NCI-H146 treated with DMSO at 0.1 percent for 48 hours (cell line): ENCODE results near the gene TOMM22.

ENCODE experiments used
- DNase-seq: peaks from one replicate; lab custom pipeline; 2025; ENCODE audit not compliant: unreplicated experiment; lab: John Stamatoyannopoulos, UW

Gene TOMM22

DNA sequence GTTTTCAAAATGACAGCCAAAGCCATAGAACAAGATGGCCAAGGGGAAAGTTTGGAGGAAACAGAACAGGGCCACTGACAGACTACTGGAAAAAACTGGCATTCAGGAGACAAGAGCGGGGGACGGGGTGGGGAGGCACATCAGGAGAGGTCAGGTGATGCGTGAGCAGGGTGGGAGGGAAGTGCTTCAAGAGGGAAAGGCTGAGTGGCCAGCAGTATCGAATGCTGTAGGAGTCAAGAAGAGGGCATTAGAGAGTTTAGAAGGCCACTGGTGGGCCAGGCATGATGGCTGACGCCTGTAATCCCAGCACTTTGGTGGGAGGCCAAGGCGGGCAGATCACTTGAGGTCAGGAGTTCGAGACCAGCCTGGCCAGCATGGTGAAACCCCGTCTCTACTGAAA lies 32.2 kb downstream of the TOMM22 start:
- no peak for DNase-seq

DNA sequence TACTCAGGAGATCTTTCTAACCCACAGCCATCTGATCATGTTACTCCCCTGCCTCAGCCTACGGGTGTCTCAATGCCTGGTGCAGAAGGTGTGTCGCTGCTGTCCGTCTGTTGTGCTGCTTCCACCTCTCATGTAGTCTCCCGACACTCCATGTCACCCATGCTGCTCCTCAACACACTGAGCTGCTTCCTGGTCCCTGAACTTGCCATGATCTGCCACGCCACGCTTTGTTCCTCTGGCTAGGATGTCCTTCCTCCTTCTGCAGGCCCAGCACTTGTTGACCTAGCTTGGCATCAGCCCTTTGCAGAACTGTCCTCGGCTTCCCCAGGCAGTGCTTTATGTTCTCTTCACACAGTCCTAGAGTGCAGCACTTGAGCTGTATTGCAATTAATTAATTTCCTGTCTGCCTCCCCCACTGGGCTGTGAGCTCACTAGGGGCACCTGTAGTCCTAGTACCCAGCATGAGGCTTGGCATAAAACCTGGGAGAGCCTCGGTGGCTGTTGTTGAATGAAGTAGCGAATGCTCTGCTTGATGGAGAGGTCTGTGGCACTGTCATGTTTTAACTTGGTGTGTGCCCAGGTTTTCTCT lies 33.5 kb downstream of the TOMM22 start:
- no peak for DNase-seq

DNA sequence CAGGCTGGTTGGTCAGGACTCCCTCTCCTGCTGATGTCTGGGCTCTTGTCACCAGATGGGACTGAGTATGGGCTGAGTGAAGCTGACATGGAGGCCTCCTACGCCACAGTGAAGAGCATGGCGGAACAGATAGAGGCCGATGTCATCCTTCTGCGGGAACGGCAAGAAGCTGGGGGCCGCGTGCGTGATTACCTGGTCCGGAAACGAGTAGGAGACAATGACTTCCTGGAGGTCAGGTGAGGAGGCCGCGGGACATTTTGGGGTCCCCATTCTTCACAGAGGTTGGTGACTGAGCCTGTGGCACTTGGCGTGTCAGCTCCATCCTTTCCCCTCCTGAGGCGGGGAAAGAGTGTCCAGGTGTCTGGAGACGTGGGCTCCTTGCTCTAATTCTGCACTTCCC lies 34.1 kb downstream of the TOMM22 start:
- no peak for DNase-seq

DNA sequence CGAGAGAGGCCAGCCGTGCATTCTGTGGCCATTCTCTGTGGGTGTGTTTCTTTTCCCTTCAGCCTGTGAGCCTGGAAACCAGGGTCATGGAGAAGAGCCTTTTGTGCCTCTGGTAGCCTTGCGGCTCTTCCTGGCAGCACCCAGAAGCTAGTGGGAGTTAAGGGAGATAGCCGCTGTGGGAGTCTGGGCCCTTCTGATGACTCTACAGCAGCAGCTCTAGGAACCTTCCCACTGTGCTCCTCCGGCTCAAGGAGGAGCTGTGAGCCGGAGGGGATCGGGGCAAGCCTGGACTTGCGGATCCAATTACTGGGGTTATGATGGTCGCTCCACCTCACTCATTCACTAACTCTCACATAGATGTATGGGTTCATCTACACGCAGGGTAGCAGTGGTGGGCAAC lies 34.5 kb downstream of the TOMM22 start:
- no peak for DNase-seq

DNA sequence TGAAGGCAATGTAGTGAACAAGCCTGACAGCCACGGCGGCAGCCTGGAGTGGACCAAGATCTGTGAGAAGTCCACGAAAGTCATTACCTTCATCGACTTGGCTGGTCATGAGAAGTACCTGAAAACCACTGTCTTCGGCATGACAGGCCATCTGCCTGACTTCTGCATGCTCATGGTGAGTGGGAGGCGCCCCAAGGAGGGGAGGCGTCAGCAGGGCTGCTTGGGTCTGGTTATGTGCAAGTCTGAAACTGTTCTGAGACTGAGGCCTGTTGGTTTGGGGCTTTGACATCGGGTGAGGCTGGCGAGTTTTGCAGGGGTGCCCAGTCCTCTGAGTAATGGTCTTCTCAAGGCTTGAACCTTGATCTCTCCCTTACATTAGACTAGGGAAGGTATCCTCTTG lies 35.1 kb downstream of the TOMM22 start:
- no peak for DNase-seq

DNA sequence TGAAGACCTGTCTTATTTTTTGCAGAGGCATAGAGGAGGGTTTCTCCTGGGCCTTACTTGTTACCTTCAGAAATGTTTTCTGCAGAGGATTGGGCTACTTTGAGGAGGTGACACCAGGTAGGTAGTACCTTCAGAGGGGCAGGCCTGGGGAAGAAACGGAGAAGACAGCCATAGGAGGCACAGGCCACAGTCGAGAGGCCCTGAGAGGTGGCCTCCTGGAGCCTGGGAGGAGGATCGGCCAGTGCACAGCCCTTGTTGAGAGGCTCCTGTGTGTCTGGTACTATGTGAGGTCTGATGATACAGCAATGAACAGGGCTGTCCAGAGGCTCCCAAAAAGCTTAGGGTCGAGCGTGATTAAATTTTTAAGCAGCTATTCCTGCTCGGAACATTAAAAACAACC lies 35.5 kb downstream of the TOMM22 start:
- no peak for DNase-seq

DNA sequence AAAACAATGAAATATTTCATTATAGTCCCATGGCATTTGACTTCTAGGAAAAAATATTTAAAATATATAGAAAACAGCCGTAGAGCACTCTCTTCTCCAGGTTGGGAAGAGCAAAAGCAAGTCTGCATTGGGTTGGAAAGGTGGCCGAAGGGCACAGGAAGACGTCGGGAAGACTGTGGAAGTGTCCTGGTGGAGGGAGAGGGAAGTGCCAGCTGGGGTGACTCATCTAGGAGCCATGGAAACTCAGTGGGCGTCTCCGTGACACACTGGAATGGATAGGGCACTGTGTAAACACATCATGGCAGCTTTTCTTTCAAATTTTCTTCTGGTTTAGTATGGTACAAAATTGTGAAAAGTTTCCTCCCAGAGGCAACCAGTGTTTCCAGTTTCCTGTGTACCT lies 36.7 kb downstream of the TOMM22 start:
- DNase-seq = no peak

DNA sequence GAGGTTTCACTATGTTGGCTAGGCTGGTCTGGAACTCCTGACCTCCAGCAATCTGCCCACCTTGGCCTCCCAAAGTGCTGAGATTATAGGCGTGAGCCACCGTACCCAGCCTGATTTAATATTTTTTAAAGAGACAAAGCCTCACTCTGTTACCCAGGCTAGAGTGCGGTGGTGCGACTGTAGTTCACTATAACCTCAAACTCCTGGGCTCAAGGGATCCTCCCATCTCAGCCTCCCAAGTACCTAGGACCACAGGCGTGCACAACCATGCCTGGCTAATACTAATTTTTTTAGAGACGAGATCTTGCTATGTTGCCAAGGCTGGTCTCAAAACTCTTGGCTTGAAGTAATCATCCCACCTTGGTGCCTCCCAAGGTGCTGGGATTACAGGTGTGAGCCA lies 37.4 kb downstream of the TOMM22 start:
- DNase-seq = no peak

DNA sequence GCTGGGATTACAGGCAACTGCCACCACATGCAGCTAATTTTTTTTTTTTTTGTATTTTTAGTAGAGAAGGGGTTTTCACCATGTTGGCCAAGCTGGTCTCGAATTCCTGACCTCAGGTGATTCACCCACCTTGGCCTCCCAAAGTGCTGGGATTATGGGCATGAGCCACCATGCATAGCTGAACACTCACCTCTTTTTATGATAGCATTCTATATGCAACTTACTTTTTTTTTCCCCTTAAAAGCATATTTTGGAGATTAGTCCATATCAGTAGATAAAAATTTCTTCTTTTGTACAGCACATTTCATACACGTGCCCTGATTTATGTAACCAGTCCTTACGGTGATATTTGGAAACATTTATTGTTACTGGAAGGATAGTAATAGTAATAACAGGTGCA lies 38.6 kb downstream of the TOMM22 start:
- DNase-seq = no peak

DNA sequence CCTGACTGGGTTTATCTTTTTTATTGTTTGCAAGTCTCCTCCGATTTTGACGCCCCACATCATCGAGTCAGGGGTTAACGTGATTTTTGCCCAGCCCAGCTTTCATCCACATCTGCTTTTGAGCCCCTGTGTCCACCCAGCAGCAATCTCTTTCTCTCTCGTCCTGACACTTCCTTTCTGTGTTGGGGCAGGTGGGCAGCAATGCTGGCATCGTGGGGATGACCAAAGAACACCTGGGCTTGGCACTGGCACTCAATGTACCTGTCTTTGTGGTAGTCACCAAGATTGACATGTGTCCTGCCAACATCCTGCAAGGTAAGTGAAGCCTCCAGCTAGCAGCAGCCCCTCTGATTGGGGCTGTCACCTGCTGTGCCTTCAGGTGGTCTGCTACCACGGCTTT lies 39.8 kb downstream of the TOMM22 start:
- DNase-seq = no peak

DNA sequence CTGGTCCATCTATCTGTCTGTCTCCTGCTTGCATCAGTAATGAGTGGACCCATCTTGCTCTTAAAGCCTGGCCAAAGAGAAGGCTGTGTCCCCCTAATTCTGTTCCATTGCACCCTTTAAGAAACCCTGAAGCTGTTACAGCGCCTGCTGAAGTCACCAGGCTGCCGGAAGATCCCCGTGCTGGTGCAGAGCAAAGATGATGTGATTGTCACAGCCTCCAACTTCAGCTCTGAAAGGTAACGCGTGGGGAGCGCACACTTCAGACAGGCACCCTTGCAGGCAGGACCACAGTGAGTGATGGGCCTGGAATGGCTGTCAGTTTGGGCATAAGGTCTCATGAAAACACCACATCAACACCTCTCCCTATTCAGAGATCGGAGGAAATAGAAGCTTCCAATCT lies 42.4 kb downstream of the TOMM22 start:
- DNase-seq = no peak

DNA sequence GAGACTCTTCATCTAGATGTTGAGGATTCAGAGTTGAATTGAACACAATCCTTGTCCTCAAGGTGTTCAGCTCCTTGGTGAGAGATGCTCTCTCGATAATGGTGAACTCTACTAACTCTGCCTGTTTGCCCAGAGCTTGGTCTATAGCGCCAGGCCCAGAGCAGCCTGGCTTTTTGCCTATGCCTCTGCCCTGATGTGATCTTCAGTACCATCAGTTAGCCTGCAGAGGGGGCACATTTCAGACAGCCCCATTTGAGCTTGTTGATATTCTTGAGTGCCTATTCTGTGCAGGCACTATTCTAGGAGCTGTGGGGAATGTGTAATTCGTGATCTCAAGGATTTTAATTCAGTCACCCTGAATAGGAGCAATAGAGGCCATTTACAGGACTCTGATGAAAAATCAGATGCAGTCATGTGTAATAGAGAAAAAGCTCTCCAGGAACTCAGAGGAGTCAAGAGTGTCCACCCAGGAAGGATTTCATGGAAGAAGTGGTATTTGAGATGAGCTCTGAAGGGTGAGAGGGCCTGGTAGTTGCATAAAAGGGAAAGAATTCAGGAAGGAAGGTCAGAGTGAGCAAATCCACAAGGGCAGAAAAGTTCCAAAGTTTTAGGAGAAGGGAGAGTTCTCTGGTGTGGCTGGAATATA lies 43.3 kb downstream of the TOMM22 start:
- DNase-seq = no peak

DNA sequence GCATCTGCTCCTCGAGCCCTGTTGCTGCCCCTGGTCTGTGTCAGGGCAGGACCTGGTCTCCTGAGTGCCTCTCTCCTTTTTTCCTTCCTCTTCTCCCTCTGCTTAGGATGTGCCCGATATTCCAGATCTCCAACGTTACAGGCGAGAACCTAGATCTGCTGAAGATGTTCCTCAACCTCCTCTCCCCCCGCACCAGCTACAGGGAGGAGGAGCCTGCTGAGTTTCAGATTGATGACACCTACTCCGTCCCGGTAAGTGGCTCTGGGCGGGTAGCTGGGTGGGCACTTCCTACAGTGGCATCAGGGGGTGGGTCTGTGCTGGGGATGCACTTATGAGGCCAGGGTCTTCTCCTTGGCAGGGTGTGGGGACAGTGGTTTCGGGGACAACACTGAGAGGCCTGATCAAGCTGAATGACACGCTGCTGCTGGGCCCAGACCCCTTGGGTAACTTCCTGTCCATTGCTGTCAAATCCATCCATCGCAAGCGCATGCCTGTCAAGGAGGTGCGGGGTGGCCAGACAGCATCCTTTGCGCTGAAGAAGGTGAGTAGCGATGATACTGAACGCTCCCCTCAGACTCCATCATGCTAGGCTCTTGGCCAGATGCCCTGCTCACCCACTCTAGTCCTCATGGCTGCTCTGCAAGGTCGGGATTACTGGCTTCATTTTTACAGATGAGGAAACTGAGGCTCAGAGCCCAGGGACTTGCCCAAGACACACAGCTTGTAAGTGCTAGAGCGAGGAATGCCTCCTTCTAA lies 44.3 kb downstream of the TOMM22 start:
- no peak for DNase-seq

DNA sequence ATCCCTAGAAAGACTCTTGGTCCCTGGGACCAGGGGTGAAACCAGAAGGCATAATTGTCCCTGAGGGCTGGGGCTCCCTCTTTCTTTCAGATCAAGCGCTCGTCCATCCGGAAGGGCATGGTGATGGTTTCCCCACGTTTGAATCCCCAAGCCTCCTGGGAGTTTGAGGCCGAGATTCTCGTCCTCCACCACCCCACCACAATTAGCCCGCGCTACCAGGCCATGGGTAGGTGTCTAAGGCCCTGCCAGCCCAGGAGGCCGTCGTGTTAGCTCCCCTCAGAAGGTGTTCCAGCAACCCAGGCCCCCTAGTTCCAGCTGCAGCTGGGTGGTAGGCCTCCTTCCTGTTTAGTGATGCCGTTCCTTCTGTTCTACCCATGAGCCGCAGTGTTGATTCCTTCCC lies 45.4 kb downstream of the TOMM22 start:
- DNase-seq = no peak

DNA sequence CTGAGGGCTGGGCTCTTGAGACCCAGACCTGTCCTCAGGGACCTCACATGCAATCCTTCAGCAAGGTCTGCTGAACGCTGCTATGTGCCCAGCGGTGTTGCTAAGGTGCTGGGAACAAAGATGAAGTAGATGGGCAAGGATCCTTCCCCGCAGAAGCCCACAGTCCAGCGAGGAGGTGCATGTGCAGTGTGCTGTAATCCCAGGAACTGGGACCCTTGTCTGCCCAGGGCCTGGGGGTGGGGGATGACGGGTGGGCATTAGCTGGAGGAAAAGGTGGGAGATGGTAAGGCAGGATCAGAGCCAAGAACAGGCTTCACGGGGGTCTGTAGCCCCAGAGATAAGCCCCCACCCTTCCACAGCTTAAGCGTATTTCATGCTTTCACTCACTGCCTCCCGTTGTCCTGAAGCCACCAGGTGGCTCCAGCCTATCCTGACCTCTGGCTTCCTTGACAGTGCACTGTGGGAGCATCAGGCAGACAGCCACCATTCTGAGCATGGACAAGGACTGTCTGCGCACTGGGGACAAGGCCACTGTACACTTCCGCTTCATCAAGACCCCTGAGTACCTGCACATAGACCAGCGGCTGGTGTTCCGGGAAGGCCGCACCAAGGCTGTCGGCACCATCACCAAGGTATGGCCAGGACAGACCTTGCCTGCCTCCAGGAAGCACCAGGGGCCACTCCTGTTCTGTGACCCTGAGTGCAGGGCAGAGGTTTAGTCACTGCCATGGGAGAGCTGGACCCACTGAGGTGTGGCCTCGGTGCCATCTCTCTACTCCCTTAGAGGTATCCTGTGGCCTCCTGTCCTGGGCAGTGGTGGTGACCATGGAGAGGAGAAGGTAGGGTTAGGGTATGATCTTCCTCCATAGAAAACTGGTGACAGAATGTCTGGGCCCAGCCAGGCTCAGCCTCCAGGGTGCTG lies 46.0 kb downstream of the TOMM22 start:
- DNase-seq = no peak

DNA sequence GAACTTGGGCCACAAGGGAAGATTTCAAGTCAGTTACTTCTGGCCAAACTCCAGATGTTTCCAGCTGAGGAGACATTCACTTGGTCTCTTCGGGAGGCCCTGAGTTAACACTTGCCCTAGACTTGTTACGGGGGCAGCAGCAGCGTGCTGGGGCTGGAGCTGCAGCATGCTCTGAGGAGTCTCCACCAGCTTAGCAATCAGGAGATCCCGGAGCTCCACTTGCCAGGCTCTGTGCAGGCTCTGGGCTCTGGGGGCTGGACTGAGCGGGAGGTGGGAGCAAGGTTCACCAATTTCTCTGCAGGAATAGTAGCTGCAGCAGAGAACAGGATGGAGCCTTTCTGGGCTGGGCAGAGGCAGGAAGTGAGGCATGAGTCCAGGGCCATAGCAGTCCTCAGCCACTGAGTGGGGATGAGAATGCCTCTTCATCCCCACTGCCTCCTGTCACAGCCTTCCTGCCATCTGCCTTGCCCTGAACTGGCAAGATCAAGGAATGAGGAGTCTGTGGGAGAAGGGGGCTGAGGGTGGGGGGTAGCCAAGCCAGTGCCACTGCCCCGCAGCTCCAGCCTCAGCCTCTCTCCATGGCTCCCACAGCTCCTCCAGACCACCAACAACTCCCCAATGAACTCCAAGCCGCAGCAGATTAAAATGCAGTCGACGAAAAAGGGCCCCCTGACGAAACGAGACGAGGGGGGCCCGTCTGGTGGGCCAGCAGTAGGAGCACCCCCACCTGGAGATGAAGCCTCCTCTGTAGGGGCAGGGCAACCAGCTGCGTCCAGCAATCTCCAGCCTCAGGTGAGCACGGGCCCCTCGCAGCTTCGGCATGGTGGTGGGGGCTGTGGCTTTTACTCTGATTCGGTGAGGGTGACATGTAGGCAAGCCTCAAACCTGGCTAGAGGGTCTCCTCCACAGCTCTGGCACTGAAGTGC lies 47.4 kb downstream of the TOMM22 start:
- DNase-seq = no peak

DNA sequence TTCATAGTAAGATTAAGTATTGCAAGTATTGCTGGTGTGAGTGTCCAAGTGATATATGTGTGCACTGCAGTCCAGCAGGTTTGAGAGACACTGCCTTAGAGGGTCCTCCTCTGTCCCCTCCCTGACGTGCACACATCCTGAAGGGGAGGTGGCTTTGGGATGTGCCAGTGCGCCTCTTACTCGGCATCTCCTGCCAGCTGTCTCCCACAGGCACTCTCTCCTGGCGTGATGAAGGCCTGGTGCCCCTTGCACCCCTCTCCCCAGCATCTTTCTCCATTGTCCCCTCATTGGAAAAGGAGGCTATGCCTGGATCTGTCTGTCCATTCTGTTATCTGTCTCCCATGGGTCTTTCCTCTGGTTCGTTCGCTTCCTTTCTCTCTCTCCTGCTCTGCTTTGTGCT lies 48.2 kb downstream of the TOMM22 start:
- DNase-seq = no peak

DNA sequence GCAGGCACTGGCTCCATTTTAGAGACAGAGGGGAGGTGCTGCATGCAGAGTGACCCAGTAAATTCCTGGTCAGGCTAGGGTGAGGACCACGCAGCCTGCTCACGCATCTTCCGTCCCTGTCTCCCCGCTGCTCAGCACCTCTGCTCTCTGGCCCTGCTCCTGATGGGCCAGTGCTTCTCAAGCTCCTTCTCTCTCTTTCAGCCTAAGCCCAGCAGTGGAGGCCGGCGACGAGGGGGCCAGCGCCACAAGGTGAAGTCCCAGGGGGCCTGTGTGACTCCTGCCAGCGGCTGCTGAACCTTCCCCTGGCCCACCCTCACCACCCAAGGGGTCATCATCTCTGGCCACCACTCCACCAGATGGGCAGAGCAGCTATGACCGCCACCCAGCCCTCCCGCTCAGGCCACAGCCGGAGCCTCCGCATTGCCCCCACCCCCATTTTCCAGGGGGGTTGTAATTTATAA lies 48.7 kb downstream of the TOMM22 start:
- DNase-seq = no peak

DNA sequence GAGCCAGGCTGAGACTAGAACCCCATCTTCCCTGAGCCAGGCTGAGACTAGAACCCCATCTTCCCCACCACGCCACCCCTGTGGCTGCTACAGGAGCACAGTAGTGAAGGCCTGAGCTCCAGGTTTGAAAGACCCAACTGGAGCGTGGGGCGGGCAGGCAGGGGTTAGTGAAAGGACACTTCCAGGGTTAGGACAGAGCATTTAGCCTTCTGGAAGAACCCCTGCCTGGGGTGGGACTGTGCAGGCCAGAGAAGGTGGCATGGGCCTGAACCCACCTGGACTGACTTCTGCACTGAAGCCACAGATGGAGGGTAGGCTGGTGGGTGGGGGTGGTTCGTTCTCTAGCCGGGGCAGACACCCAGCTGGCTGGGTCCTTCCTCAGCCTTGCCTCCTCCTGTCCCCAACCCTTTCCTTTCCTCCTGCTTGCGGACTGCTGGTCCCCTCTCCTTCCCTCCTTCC lies 50.0 kb downstream of the TOMM22 start:
- DNase-seq = no peak

DNA sequence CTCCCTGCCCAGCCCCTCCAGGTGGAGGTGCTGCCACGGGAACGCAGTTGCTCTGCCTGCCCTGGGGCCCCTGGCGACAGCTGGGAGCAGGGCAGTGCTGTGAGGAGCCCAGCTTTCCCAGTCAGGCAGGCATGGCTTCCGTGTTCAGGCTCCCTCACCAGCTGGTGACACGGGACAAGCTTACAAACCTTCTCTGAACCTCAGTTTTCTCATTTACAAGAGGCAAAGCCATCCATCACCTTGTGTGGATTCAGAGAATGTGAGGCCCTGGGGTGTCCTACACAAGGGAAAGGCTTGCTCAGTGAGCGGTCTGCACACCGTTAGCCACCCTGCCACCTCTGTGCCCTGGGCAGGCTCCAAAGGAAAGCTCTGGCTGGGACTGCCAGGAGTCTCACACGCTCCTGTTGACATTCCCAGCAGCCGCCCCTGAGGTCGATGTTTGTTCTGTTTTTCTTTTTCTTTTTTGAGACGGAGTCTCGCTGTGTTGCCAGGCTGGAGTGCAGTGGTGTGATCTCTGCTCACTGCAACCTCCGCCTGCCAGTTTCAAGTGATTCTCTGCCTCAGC lies 50.6 kb downstream of the TOMM22 start:
- no peak for DNase-seq
